ENCODE measurements around the gene UBL3.

- TF ChIP-seq CTCF (IDR thresholded peaks at IDR 0.05; ENCODE audit: low read depth, low read length) (no peak), EZH2phosphoT487 (IDR thresholded peaks at IDR 0.05; ENCODE audit: low read depth) (no peak)
Measured at GRCh38 chr13:29782798-29783197, 67.6 kb downstream of the UBL3 start.

All from OCI-LY3 (cell line).